NCI-H187 (cell line): ENCODE data around the gene RPE65.
A peak's percentile ranks its signal among the peaks of the same experiment; 100 is the strongest.
"Not testable (repeated sequence)": the region's sequence is repeated elsewhere in the genome, so short reads cannot be mapped to it uniquely, and the experiment has no call there.

Source experiments
- DNase-seq, 2 experiments: peaks; one replicate each; lab custom pipeline; 2025; lab: John Stamatoyannopoulos, UW

RPE65 gene

GRCh38 chr1:68449901-68450300 is at the start of gene RPE65:
Gene RPE65, minus strand, starts transcription at chr1:68449954. Its CDS starts 49 bp downstream, at chr1:68449905.
- no peak for DNase-seq

- DNase-seq, result no peak
Measured at GRCh38 chr1:68497358-68497698, 47.6 kb upstream of the RPE65 start.

- DNase-seq, result peak; percentile 83 to 94
Measured at GRCh38 chr1:68496680-68497357, 47.1 kb upstream of the RPE65 start, which contains the start of gene DEPDC1. Gene DEPDC1, minus strand, starts transcription at chr1:68497082. Its CDS starts 83 bp downstream, at chr1:68496999.

- no peak for DNase-seq
Measured at GRCh38 chr1:68495968-68496679, 46.4 kb upstream of the RPE65 start.

- DNase-seq, result no peak
Measured at GRCh38 chr1:68495532-68495931, 45.8 kb upstream of the RPE65 start.

- DNase-seq, result no peak
Measured at GRCh38 chr1:68493193-68493592, 43.4 kb upstream of the RPE65 start.

- DNase-seq, result not testable (repeated sequence)
Measured at GRCh38 chr1:68492255-68492654, 42.5 kb upstream of the RPE65 start.

- no peak for DNase-seq
Measured at GRCh38 chr1:68490046-68490651, 40.4 kb upstream of the RPE65 start.

GRCh38 chr1:68485431-68486022 is 35.8 kb upstream of the RPE65 start:
- DNase-seq, result no peak

GRCh38 chr1:68484618-68485017 is 34.9 kb upstream of the RPE65 start:
- no peak for DNase-seq

GRCh38 chr1:68481041-68481440 is 31.3 kb upstream of the RPE65 start:
- no peak for DNase-seq

GRCh38 chr1:68479501-68479900 is 29.7 kb upstream of the RPE65 start:
- no peak for DNase-seq

- no peak for DNase-seq
Measured at GRCh38 chr1:68478662-68479061, 28.9 kb upstream of the RPE65 start.

GRCh38 chr1:68476626-68477025 is 26.9 kb upstream of the RPE65 start:
- not testable (repeated sequence) for DNase-seq

- no peak for DNase-seq
Measured at GRCh38 chr1:68473060-68473459, 23.3 kb upstream of the RPE65 start.

GRCh38 chr1:68470388-68470970 is 20.7 kb upstream of the RPE65 start:
- DNase-seq, result no peak

GRCh38 chr1:68464891-68465290 is 15.1 kb upstream of the RPE65 start:
- DNase-seq, result no peak

- no peak for DNase-seq
Measured at GRCh38 chr1:68460935-68461334, 11.2 kb upstream of the RPE65 start.

GRCh38 chr1:68459796-68460195 is 10.0 kb upstream of the RPE65 start:
- no peak for DNase-seq

GRCh38 chr1:68459091-68459490 is 9.3 kb upstream of the RPE65 start:
- DNase-seq, result no peak

- DNase-seq, result no peak
Measured at GRCh38 chr1:68456202-68456601, 6.4 kb upstream of the RPE65 start.

- DNase-seq, result no peak
Measured at GRCh38 chr1:68454534-68454933, 4.8 kb upstream of the RPE65 start.
